Stimulated activated CD8-positive, alpha-beta memory T cell treated with anti-CD3 and anti-CD28 coated beads, Interleukin-15, amount 100 ng/mL, for 1 hour (primary cell): ENCODE results near the gene CD40.

Experiments used
- DNase-seq: peaks from one replicate; pipeline ENCODE4 v3.0.0-alpha.2; 2020; ENCODE audit warnings: low read depth

Gene CD40

GRCh38 chr20:46123482-46124245 is 5.5 kb downstream of the CD40 start:
- no peak for DNase-seq

DNA sequence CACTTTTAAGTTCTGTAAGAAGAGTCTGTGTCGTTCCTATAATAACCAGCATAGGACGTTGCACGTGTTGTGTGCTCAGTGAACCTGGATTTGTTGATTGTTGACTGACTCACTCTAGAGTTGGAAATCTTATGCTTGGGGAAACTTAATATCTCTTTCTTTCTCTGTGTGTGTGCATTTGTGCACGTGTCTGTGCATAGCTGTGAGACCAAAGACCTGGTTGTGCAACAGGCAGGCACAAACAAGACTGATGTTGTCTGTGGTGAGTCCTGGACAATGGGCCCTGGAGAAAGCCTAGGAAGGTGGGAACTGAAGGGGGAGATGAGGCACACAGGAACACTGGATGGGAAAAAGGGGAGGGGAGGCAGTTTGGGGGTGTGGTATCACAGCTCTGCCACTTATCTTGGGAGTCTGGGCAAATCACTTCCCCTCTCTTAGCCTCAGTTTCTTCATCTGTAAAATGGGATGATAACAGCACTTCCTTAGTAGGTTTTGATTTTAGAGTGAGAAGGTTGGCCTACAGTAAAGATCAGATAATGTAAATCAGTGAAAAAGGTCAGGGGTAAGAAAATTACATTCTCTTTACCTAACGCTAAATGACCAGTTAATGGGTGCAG is 8.4 kb downstream of the CD40 start:
- no peak for DNase-seq

- no peak for DNase-seq
Measured at GRCh38 chr20:46127396-46128010, 9.4 kb downstream of the CD40 start.

GRCh38 chr20:46128310-46129151 is 10.4 kb downstream of the CD40 start:
- DNase-seq: no peak

GRCh38 chr20:46129955-46130481 is 11.9 kb downstream of the CD40 start:
- DNase-seq: no peak

GRCh38 chr20:46130534-46130933 is 12.4 kb downstream of the CD40 start:
- DNase-seq: no peak

GRCh38 chr20:46131396-46131795 is 13.3 kb downstream of the CD40 start:
- no peak for DNase-seq

- peak; percentile 35 for DNase-seq
Measured at GRCh38 chr20:46132705-46133120, 14.6 kb downstream of the CD40 start.

DNA sequence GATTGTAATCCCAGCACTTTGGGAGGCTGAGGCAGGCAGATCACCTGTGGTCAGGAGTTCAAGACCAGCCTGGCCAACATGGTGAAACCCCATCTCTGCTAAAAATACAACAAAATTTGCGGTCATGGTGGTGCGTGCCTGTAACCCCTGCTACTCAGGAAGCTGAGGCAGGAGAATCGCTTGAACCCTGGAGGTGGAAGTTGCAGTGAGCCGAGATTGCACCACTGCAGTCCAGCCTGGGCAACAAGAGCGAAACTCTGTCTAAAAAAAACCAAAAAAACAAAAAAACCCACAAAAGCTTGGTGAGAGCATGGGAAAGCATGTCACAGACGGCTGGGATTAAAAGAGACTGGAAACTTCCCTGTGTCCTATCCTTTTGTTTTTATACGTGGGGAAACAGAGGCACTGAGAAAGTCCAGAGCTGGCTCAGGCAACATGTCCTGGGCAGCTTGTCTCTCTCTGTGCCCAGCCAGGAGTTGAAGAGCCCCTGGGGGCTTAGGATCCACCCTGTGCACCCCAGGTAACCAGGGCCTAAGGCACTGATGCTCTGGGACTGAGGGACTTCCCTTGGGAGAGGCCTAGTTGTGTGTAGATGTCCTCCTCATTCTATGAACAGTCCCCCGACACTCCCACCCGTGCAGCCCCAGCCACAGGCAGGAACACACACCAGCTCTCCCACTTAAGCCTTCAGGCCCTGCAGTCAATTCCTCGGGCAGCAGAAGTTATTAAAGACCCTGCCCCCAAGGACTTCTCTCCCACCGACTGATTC is 16.0 kb downstream of the CD40 start:
- no peak for DNase-seq

GRCh38 chr20:46134716-46135115 is 16.6 kb downstream of the CD40 start:
- DNase-seq: no peak

DNA sequence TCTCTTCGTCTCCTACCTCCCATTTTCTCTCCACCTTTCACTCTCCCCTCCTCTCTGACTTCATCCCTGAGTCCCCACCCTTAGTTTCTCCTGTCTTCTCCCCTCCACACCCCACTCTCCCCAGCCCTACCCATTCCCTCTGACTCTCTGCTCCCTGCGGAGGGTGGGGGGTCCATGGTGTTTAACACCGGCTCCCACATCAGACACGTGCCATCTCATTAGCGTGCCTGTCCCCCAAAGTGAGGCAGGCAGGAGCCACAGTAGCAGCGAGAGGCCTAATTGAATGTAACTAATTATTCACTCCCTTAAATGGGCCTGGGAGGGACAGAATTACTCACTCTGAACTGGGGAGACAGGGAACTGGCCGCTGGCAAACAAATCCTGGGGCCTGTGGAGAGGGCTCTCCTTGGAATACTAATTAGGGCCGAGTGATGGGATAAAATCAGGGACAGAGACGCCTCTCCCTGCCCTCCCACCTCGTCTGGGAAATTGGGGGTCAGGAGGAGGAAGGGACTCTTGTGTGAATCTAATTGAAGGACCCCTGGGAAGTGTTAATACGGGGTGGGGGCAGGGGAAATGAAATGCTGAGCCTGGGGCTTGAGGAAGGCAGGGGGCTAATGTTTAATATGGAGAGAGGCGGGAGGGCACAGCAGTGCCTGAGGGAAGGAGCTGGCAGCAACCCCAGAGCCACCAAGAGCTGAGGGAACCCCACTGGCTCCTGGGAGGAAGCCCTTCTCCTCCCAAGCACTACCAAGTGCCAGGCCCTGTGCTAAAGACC is 17.9 kb downstream of the CD40 start:
- no peak for DNase-seq

- DNase-seq: no peak
Measured at GRCh38 chr20:46137816-46138215, 19.7 kb downstream of the CD40 start.

- no peak for DNase-seq
Measured at GRCh38 chr20:46139266-46139889, 21.3 kb downstream of the CD40 start.

- no peak for DNase-seq
Measured at GRCh38 chr20:46139908-46140482, 21.9 kb downstream of the CD40 start.

DNA sequence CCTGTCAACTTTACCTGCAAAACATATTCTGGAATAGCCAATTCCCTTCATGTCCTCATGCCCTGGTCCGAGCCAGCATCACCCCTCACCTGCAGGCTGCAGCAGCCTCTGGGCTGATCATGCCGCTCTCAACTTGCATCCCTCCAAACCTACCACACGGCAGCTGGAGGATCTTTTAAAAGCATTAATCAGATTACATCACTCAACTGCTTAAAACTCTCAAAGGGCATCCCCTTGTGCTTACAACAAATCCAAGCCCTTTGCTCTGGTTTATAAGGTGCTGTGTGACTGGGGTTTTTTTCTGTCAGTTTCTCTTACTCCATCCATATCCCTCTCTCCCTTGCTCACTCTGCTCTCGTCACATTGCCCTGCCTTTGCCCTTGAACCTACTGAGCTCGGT is 24.0 kb downstream of the CD40 start:
- DNase-seq: no peak

DNA sequence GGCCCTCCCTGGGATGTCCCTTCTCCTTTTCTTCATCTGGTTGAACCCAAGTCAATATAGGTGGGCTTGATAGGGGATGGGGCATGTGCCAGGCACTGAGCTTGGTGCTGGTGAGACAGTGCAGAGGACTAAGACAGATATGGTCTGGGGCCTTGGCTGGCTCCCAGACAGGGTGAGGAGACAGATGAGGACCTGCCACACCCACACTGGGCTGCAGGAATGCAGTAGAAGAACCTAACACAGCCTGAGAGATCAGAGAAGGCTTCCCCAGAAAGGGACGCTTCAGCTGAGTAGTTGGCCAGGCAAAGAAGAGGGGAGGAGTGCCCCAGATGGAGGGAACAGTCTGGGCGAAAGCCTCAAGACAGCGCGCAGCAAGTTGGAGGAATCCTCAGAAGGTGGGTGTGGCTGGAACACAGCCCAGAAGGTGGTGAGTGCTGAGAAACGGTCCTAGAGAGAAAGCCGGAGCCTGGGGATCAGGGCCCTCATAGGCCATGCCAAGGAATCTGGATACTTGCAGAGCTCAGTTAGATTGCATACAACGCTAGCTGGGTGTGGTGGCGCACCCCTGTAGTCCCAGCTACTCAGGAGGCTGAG is 26.4 kb downstream of the CD40 start:
- DNase-seq: no peak

DNA sequence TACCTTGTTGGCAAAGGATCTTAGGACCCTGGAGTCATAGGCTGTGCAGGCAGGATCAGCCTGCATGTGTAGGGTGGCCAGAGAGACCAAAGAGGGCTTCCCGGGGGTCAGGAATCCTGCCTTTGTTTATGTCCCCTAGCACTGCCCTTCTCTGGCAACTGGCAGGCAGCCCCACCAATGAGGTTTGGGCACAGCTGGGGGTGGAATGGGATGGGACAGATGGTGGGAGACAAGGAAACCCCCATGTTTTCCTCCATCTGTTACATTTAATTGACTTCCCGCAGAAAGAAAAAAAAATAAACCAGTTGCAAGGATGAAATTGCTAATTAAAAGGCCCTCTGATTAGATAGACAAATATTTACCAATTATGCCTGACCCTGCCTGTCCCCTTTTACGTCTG is 27.6 kb downstream of the CD40 start:
- no peak for DNase-seq

DNA sequence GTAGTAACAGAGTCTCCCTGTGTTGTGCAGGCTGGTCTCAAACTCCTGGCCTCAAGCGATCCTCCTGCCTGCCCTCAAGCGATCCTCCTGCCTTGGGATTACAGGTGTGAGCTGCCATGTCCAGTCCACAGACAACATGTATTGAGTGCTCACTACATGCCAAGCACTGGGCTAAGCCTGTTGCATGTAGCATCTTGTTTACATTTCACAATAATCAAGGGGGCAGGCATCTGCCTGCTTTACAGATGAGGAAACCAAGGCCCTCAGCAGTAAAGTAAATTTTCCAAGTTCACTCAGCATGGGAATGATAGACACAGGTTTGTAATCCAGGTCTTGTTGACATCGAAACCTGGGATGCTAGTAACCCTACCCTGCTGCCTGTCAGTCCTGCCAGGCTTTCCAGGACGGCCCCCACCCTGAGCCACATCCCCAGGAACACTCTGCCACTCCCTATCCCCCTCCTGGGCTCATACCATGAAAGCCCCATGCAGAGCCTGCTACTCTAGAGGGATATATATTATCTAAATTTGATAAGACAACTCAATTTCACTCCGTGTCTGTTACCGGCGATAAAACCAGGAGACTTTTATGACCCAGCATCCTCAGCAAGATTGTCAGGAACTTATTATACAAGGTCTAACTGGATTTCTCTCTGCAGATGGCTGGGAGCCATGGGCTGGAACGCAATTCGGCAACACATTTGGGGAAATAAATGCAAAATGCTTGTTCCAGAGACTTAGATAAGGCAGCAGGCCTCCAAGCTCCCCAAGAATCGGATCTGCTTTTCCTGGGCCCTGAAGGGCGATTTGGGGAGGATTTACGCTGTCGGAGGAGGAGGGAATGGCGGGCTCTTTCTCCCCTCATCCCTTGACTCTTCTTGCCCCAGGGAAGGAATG is 30.4 kb downstream of the CD40 start:
- no peak for DNase-seq
